WTC11 (cell line): ENCODE measurements around the gene COPS7A.

Experiments used
- AFF4 ChIP-seq: sonication (generic); formaldehyde crosslinking; IDR thresholded peaks from 2 replicates; pipeline ENCODE4 v1.8.1; 2023; ENCODE audit warnings: mild to moderate bottlenecking, missing genetic modification reagents, borderline replicate concordance
- ATF6 ChIP-seq: sonication (generic); formaldehyde crosslinking; IDR thresholded peaks from 2 replicates; pipeline ENCODE4 v1.8.1; 2023; ENCODE audit warnings: mild to moderate bottlenecking, missing genetic modification reagents
- CREM ChIP-seq: sonication (generic); formaldehyde crosslinking; IDR thresholded peaks from 2 replicates; pipeline ENCODE4 v1.8.1; 2022; ENCODE audit warnings: mild to moderate bottlenecking, missing genetic modification reagents, moderate library complexity
- CTCF ChIP-seq: fragments of 200-600 bp; IDR thresholded peaks from 2 replicates; pipeline ENCODE4 v1.8.0; 2022; ENCODE audit warnings: antibody characterized with exemption
- E2F1 ChIP-seq: sonication (generic); formaldehyde crosslinking; IDR thresholded peaks from 2 replicates; pipeline ENCODE4 v1.8.0; 2022; ENCODE audit warnings: mild to moderate bottlenecking, missing genetic modification reagents
- IRF2 ChIP-seq: sonication (generic); formaldehyde crosslinking; IDR thresholded peaks from 2 replicates; pipeline ENCODE4 v1.8.0; 2022; ENCODE audit warnings: low read depth, missing genetic modification reagents, borderline replicate concordance
- MAX ChIP-seq: sonication (generic); formaldehyde crosslinking; IDR thresholded peaks from 2 replicates; pipeline ENCODE4 v1.8.0; 2022; ENCODE audit warnings: mild to moderate bottlenecking, missing genetic modification reagents
- MLX ChIP-seq: sonication (generic); formaldehyde crosslinking; IDR thresholded peaks from 2 replicates; pipeline ENCODE4 v1.8.1; 2023; ENCODE audit warnings: mild to moderate bottlenecking, missing genetic modification reagents, moderate library complexity
- SMAD4 ChIP-seq: sonication (generic); formaldehyde crosslinking; IDR thresholded peaks from 2 replicates; pipeline ENCODE4 v1.8.0; 2022; ENCODE audit warnings: mild to moderate bottlenecking, missing genetic modification reagents
- SP1 ChIP-seq: sonication (generic); formaldehyde crosslinking; conservative IDR thresholded peaks from 2 replicates; pipeline ENCODE4 v1.8.1; 2022; ENCODE audit warnings: missing genetic modification reagents
- TEAD4 ChIP-seq: sonication (generic); formaldehyde crosslinking; IDR thresholded peaks from 2 replicates; pipeline ENCODE4 v1.8.0; 2022; ENCODE audit warnings: mild to moderate bottlenecking, missing genetic modification reagents
- USF1 ChIP-seq: sonication (generic); formaldehyde crosslinking; IDR thresholded peaks from 2 replicates; pipeline ENCODE4 v1.8.0; 2022; ENCODE audit warnings: mild to moderate bottlenecking, missing genetic modification reagents
- USF2 ChIP-seq: sonication (generic); formaldehyde crosslinking; IDR thresholded peaks from 2 replicates; pipeline ENCODE4 v1.8.1; 2023; ENCODE audit warnings: mild to moderate bottlenecking, missing genetic modification reagents, moderate library complexity
- ZNF512 ChIP-seq: sonication (generic); formaldehyde crosslinking; IDR thresholded peaks from 2 replicates; pipeline ENCODE4 v1.8.1; 2022; ENCODE audit warnings: missing genetic modification reagents, borderline replicate concordance

- TF ChIP-seq CTCF (no peak), ATF6 (CRISPR knock-in tag) (no peak), AFF4 (no peak), TEAD4 (CRISPR knock-in tag) (no peak), E2F1 (CRISPR knock-in tag) (no peak), SMAD4 (no peak), CREM (CRISPR knock-in tag) (no peak), USF2 (no peak), USF1 (CRISPR knock-in tag) (no peak), MAX (CRISPR knock-in tag) (no peak), SP1 (CRISPR knock-in tag) (no peak), MLX (CRISPR knock-in tag) (no peak), IRF2 (CRISPR knock-in tag) (no peak), ZNF512 (CRISPR knock-in tag) (no peak)
These were observed 23.7 kb upstream of the COPS7A start for GRCh38 chr12:6699989-6700645.
